GM12878 (cell line): ENCODE data around the gene RADIL. TPM values are rescaled to one million over a fixed set of nuclear protein-coding genes. Genes with fewer than 3 reads are reported as not detected.

Experiments used
- ATAC-seq: fragments of 200-7000 bp; cut with Tn5 transposase; 3 replicates; pipeline ENCODE4 v1.9.1; 2020; ENCODE audit warnings: mild to moderate bottlenecking, moderate library complexity
- BruUV-seq: library from RNA; stranded (reverse); fragments of 400-500 nt; replicated peaks from 2 replicates; lab custom pipeline; 2021; lab: Mats Ljungman, UMichigan
- CTCF ChIA-PET: fragments of 300-600 bp; sonication (Branson Sonifier 250); formaldehyde crosslinking; extraction: SDS; loops from one replicate; lab custom pipeline; 2021; ENCODE audit warnings: inconsistent platforms; lab: Yijun Ruan, JAX
- POLR2A ChIA-PET: fragments of 350-600 bp; formaldehyde crosslinking; extraction: SDS; loops from one replicate; lab custom pipeline; 2021; ENCODE audit warnings: inconsistent platforms; lab: Charles Lee
- RAD21 ChIA-PET: fragments of 300-600 bp; sonication (Branson Sonifier 250); formaldehyde crosslinking; loops from one replicate; lab custom pipeline; 2023; ENCODE audit warnings: antibody characterized with exemption; ENCODE audit not compliant: unreplicated experiment; lab: Charles Lee
- SMC1A ChIA-PET: fragments of 300-600 bp; sonication (Branson Sonifier 250); formaldehyde crosslinking; loops from one replicate; lab custom pipeline; 2023; ENCODE audit not compliant: unreplicated experiment, uncharacterized antibody; lab: Charles Lee
- DNase-seq: peaks from one replicate; pipeline ENCODE4 v3.0.0-alpha.2; 2011; ENCODE audit warnings: low read depth, low spot score
- FAIRE-seq: peaks from 3 replicates; lab custom pipeline; 2011; peaks lifted over from hg19 to GRCh38; lab: Jason Lieb, UNC
- H2AFZ ChIP-seq: 2 replicates; pipeline ENCODE4 v1.6.0; 2011; ENCODE audit warnings: low read depth, low read length, control low read depth; ENCODE audit not compliant: control insufficient read depth
- H3K27ac ChIP-seq: 2 replicates; pipeline ENCODE4 v1.5.1; 2011; ENCODE audit warnings: control low read depth; ENCODE audit not compliant: control insufficient read depth, insufficient read depth
- H3K27me3 ChIP-seq, 2 experiments: replicated peaks in 1 of 2; 2 replicates each; pipeline versions ENCODE4 v1.6.0 to v1.6.1; 2011; ENCODE audit warnings: low read length in 1 of 2; ENCODE audit not compliant: control insufficient read depth in 2 of 2, insufficient read depth in 2 of 2
- H3K36me3 ChIP-seq, 2 experiments: 2 replicates each; pipeline ENCODE4 v1.5.1; 2011; ENCODE audit warnings: low read length in 1 of 2; ENCODE audit not compliant: control insufficient read depth in 2 of 2, insufficient read depth in 2 of 2
- H3K4me1 ChIP-seq: 2 replicates; pipeline ENCODE4 v1.6.1; 2011; ENCODE audit warnings: mild to moderate bottlenecking, low read length, moderate library complexity, mixed read lengths; ENCODE audit not compliant: control insufficient read depth, insufficient read depth
- H3K4me2 ChIP-seq: 2 replicates; pipeline ENCODE4 v1.6.0; 2011; ENCODE audit warnings: control low read depth; ENCODE audit not compliant: control insufficient read depth, insufficient read depth
- H3K4me3 ChIP-seq: fragments of 200-600 bp; sonication (generic); 2 replicates; pipeline ENCODE4 v1.5.1; 2016
- H3K79me2 ChIP-seq: 2 replicates; pipeline ENCODE4 v1.6.0; 2011; ENCODE audit warnings: low read length; ENCODE audit not compliant: control insufficient read depth, insufficient read depth
- H3K9ac ChIP-seq: 2 replicates; pipeline ENCODE4 v1.8.0; 2011; ENCODE audit warnings: low read length, control low read depth, mixed read lengths; ENCODE audit not compliant: control insufficient read depth, insufficient read depth
- H3K9me3 ChIP-seq: replicated peaks from 3 replicates; pipeline ENCODE4 v1.5.1; 2011; ENCODE audit warnings: mild to moderate bottlenecking, low read length; ENCODE audit not compliant: control insufficient read depth, insufficient read depth
- H4K20me1 ChIP-seq: 2 replicates; pipeline ENCODE4 v1.6.0; 2011; ENCODE audit not compliant: control insufficient read depth, insufficient read depth
- BHLHE40 ChIP-seq, 2 experiments: fragments of 450-650 bp in 1 of 2; IDR thresholded peaks; 2 replicates each; pipeline ENCODE4 v1.6.1; 2011 to 2017; ENCODE audit warnings: low read depth in 2 of 2, borderline replicate concordance in 1 of 2, improper control_type of control experiment in 1 of 2, low read length in 1 of 2, mild to moderate bottlenecking in 1 of 2
- CBX3 ChIP-seq: fragments of 200-600 bp; sonication (generic); IDR thresholded peaks from 2 replicates; pipeline ENCODE4 v1.6.1; 2016; ENCODE audit warnings: low read depth, borderline replicate concordance
- CHD4 ChIP-seq: fragments of 200-600 bp; sonication (generic); IDR thresholded peaks from 2 replicates; pipeline ENCODE4 v1.6.1; 2016; ENCODE audit warnings: mild to moderate bottlenecking
- MLLT1 ChIP-seq: fragments of 450-650 bp; IDR thresholded peaks from 2 replicates; pipeline ENCODE4 v1.6.1; 2016; ENCODE audit warnings: mild to moderate bottlenecking
- SREBF1 ChIP-seq: IDR thresholded peaks from 2 replicates; pipeline ENCODE4 v1.6.1; 2012; ENCODE audit warnings: mild to moderate bottlenecking, low read length
- SRF ChIP-seq, 2 experiments: IDR thresholded peaks; 2 replicates each; pipeline ENCODE4 v1.6.1; 2011; ENCODE audit warnings: low read depth in 2 of 2, low read length in 2 of 2, mild to moderate bottlenecking in 1 of 2, moderate library complexity in 1 of 2
- SUPT20H ChIP-seq: IDR thresholded peaks from 2 replicates; pipeline ENCODE4 v1.6.1; 2011; ENCODE audit warnings: low read depth, mild to moderate bottlenecking, low read length, moderate library complexity, borderline replicate concordance; ENCODE audit not compliant: control insufficient read depth
- USF1 ChIP-seq: IDR thresholded peaks from 2 replicates; pipeline ENCODE4 v1.6.1; 2011; ENCODE audit warnings: borderline replicate concordance, low read depth, mild to moderate bottlenecking, moderate library complexity, mixed read lengths, low read length; ENCODE audit not compliant: insufficient read depth; ENCODE audit errors: extremely low read length
- ZBTB33 ChIP-seq: fragments of 450-650 bp; IDR thresholded peaks from 2 replicates; pipeline ENCODE4 v1.6.1; 2017; ENCODE audit warnings: mild to moderate bottlenecking
- ZBTB4 ChIP-seq: fragments of 450-650 bp; formaldehyde crosslinking; IDR thresholded peaks from 2 replicates; pipeline ENCODE4 v1.4.0; 2022; ENCODE audit warnings: mild to moderate bottlenecking, moderate library complexity
- WGBS: methylation state at CpG from one replicate; pipeline ENCODE4 v1.1.6; 2016; ENCODE audit warnings: low lambda C conversion rate; ENCODE audit not compliant: insufficient replicate concordance, insufficient coverage; ENCODE audit errors: missing lambda C conversion rate; 5-methylcytosine and 5-hydroxymethylcytosine counted together
- in situ Hi-C: fragments of 300-500 bp; cut with MboI; formaldehyde crosslinking; loops from 9 replicates; pipeline ENCODE4 v1.14.3; 2018; ENCODE audit warnings: mixed read lengths
- intact Hi-C: fragments of 100-400 bp; cut with micrococcal nuclease; formaldehyde crosslinking; loops from one replicate; pipeline ENCODE4 v1.14.2; 2022; ENCODE audit not compliant: unreplicated experiment
- polyA plus RNA-seq, 11 experiments: library from polyadenylated mRNA; depleted of rRNA in 4 of 11; unstranded in 6 of 11; stranded (reverse) in 5 of 11; fragments of >200 nt; fragmentation: Nextera tagmentation in 4 of 11; fragmentation: Illumina TruSeq in 1 of 11; extraction: Ambion mirVana in 4 of 11; extraction: Trizol in 1 of 11; gene quantifications; 1 replicate in 1 of 11; 2 replicates in 10 of 11; pipeline versions ENCODE4 v1.2.1 to v1.2.3, GENCODE V29; 2011 to 2016; ENCODE audit warnings: inconsistent platforms in 2 of 11, missing spikeins in 2 of 11, low read depth in 1 of 11
- total RNA-seq, 4 experiments: library from RNA; depleted of rRNA in 3 of 4; stranded (reverse); fragments of >200 nt in 3 of 4; fragmentation: Illumina TruSeq in 1 of 4; extraction: Trizol in 1 of 4; gene quantifications; 2 replicates each; pipeline versions ENCODE4 v1.2.1 to v1.2.3, GENCODE V29; 2013 to 2021
- TF ChIP-seq, protein P1 (sequence below): IDR thresholded peaks from 2 replicates; pipeline ENCODE4 v1.6.1; 2011; ENCODE audit warnings: mild to moderate bottlenecking, low read depth, low read length, moderate library complexity; ENCODE audit not compliant: insufficient replicate concordance

Gene RADIL
- total and polyA plus RNA-seq, 10 of the 15 experiments (the other 5 are each of a cell fraction or from before 2014, with no cell fraction given) = 0.05 to 0.06 TPM; not detected in 8

GRCh38 chr7:4822677-4823076, 60.8 kb downstream of the RADIL start (continued):
- no peak for TF ChIP-seq ZBTB4 (CRISPR knock-in tag)
- TF ChIP-seq ZBTB33 = no peak
- no peak for TF ChIP-seq SREBF1
- TF ChIP-seq, protein P1, sequence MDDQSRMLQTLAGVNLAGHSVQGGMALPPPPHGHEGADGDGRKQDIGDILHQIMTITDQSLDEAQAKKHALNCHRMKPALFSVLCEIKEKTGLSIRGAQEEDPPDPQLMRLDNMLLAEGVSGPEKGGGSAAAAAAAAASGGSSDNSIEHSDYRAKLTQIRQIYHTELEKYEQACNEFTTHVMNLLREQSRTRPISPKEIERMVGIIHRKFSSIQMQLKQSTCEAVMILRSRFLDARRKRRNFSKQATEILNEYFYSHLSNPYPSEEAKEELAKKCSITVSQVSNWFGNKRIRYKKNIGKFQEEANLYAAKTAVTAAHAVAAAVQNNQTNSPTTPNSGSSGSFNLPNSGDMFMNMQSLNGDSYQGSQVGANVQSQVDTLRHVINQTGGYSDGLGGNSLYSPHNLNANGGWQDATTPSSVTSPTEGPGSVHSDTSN = no peak

- H2AFZ ChIP-seq = no peak overlapping the region
- DNase-seq (no peak), ATAC-seq (no peak), FAIRE-seq (no peak)
- ChIA-PET POLR2A (no interaction called here), RAD21 (no interaction called here), SMC1A (no interaction called here), CTCF (no interaction called here)
- no peaks in the 10 kb centered on the region for H3K36me3 ChIP-seq
- no peaks in the 10 kb centered on the region for H4K20me1 ChIP-seq
- in situ Hi-C loops = no loop called here
- H3K9ac ChIP-seq = no peak overlapping the region
- no peak overlapping the region for H3K4me2 ChIP-seq
- H3K9me3 ChIP-seq = no peaks in the 10 kb centered on the region
- H3K27me3 ChIP-seq = no peaks in the 10 kb centered on the region
- no peaks in the 10 kb centered on the region for H3K4me1 ChIP-seq
- H3K27ac ChIP-seq = no peak overlapping the region
- intact Hi-C loops = loop anchor here (10.0 kb wide), 1 partner anchor 154 kb away; no protein-coding TSS in a partner anchor
- WGBS = 60% methylated on average over 20 of the region's 20 CpGs
- no peak overlapping the region for H3K4me3 ChIP-seq
- no TSS peak for BruUV-seq
- no peaks in the 10 kb centered on the region for H3K79me2 ChIP-seq
- TF ChIP-seq CBX3 (no peak), CHD4 (no peak), USF1 (no peak), SUPT20H (no peak), BHLHE40 (IDR thresholded peaks at IDR 0.05; ENCODE audit: borderline replicate concordance in 1 of 2, low read depth in 2 of 2, low read length in 1 of 2) (no peak), MLLT1 (no peak), SRF (IDR thresholded peaks at IDR 0.05; ENCODE audit: low read depth in 2 of 2, low read length in 2 of 2) (no peak)
Measured at GRCh38 chr7:4820967-4821471, 62.5 kb downstream of the RADIL start.
